Lung (tissue), 12 donors: ENCODE results near the gene SLC25A13. TPM values are rescaled to one million over a fixed set of nuclear protein-coding genes. Genes with fewer than 3 reads are reported as not detected.

Experiments
- ATAC-seq: fragments of 200-7000 bp; cut with Tn5 transposase; one replicate; pipeline ENCODE4 v1.9.1; 2020; ENCODE audit warnings: moderate number of reproducible peaks; ENCODE audit not compliant: insufficient read depth, low FRiP score
- DNase-seq, 3 donors: peaks; one replicate each; pipeline ENCODE4 v3.0.0-alpha.2; 2013 to 2017
- H3K27ac ChIP-seq, 2 donors: one replicate each; pipeline ENCODE4 v1.5.1; 2013; ENCODE audit warnings: mild to moderate bottlenecking in 2 of 2, moderate library complexity in 2 of 2, control low read depth in 1 of 2, inconsistent platforms in 1 of 2, low read depth in 1 of 2, low read length in 1 of 2
- H3K27me3 ChIP-seq, 3 donors: one replicate each; pipeline ENCODE4 v1.5.1; 2013; ENCODE audit warnings: low read length in 2 of 3; ENCODE audit not compliant: control insufficient read depth in 3 of 3, insufficient read depth in 3 of 3
- H3K36me3 ChIP-seq, 4 donors: one replicate each; pipeline ENCODE4 v1.5.1; 2013; ENCODE audit warnings: low read length in 4 of 4, mild to moderate bottlenecking in 1 of 4, moderate library complexity in 1 of 4; ENCODE audit not compliant: control insufficient read depth in 4 of 4, insufficient read depth in 4 of 4
- H3K4me1 ChIP-seq, 5 donors: one replicate each; pipeline ENCODE4 v1.5.1; 2013; ENCODE audit warnings: low read length in 5 of 5, mild to moderate bottlenecking in 2 of 5, moderate library complexity in 1 of 5; ENCODE audit not compliant: control insufficient read depth in 5 of 5, insufficient read depth in 5 of 5
- H3K4me3 ChIP-seq: one replicate; pipeline ENCODE4 v1.5.1; 2013; ENCODE audit warnings: mild to moderate bottlenecking, control low read depth, moderate library complexity
- H3K9ac ChIP-seq, 2 donors: one replicate each; pipeline ENCODE4 v1.5.1; 2013; ENCODE audit warnings: low read length in 2 of 2, control low read depth in 1 of 2; ENCODE audit not compliant: insufficient read depth in 1 of 2
- H3K9me3 ChIP-seq, 4 donors: one replicate each; pipeline ENCODE4 v1.5.1; 2013; ENCODE audit warnings: low read length in 3 of 4, mild to moderate bottlenecking in 1 of 4, moderate library complexity in 1 of 4; ENCODE audit not compliant: control insufficient read depth in 4 of 4, insufficient read depth in 3 of 4
- CTCF ChIP-seq: IDR thresholded peaks from 2 replicates; pipeline ENCODE4 v1.5.1; 2012; ENCODE audit warnings: mild to moderate bottlenecking; ENCODE audit errors: control extremely low read depth, extremely low read depth
- WGBS, 2 donors: extraction: QIAGEN DNeasy Blood & Tissue Kit; methylation state at CpG; one replicate each; pipeline ENCODE4 v1.1.7; 2013; 5-methylcytosine and 5-hydroxymethylcytosine counted together
- polyA plus RNA-seq, 2 donors: library from polyadenylated mRNA; stranded (reverse); fragments of 200-250 nt; gene quantifications; one replicate each; pipeline ENCODE4 v1.2.1, GENCODE V29; 2013
- total RNA-seq, 2 donors: library from RNA; depleted of rRNA in 1 of 2; stranded (reverse); fragments of >200 nt in 1 of 2; gene quantifications; one replicate each; pipeline ENCODE4 v1.2.1, GENCODE V29; 2014 to 2021
- donor health status: control.
- donor health status: control.
- donor health status: Bipolar disorder and iron deficiency.
- donor health status: healthy.
- donor health status: DM: yes; HTN: yes; CAD: no.

The SLC25A13 gene
- total and polyA plus RNA-seq, 4 donors = 7.8 to 40.8 (median 19.6) TPM

- WGBS, 2 donors = 47 to 63% methylated on average over 3 of the region's 3 CpGs
- Histone ChIP-seq H3K4me3 (no peak overlapping the region), H3K27me3 (no peaks in the 10 kb centered on the region), H3K27ac (no peak overlapping the region), H3K9ac (no peak overlapping the region), H3K9me3 (no peaks in the 10 kb centered on the region), H3K4me1 (no peaks in the 10 kb centered on the region), H3K36me3 (no peaks in the 10 kb centered on the region)
- no peak for TF ChIP-seq CTCF
- DNase-seq (no peak), ATAC-seq (no peak)
These were observed 27.7 kb upstream of the SLC25A13 start for GRCh38 chr7:96349572-96349971.

GRCh38 chr7:96347471-96347870 lies 25.6 kb upstream of the SLC25A13 start:
- no peak for ATAC-seq
- no peak for TF ChIP-seq CTCF
- 92 to 95% methylated on average over 2 of the region's 2 CpGs for WGBS, 2 donors

GRCh38 chr7:96346293-96346953 lies 24.5 kb upstream of the SLC25A13 start:
- Histone ChIP-seq H3K9ac (no peak overlapping the region), H3K36me3 (no peaks in the 10 kb centered on the region), H3K9me3 (no peaks in the 10 kb centered on the region), H3K4me1 (no peaks in the 10 kb centered on the region), H3K27me3 (no peaks in the 10 kb centered on the region), H3K27ac (no peak overlapping the region), H3K4me3 (no peak overlapping the region)
- peak in 1 of 3 donors; percentile 15 for DNase-seq
- 54 to 64% methylated on average over 5 of the region's 5 CpGs for WGBS, 2 donors
- ATAC-seq = no peak
- TF ChIP-seq CTCF = no peak

More at GRCh38 chr7:96347471-96347870, 25.6 kb upstream of the SLC25A13 start:
- no peak for DNase-seq
- Histone ChIP-seq H3K9ac (no peak overlapping the region), H3K27ac (no peak overlapping the region), H3K27me3 (no peaks in the 10 kb centered on the region), H3K4me1 (no peaks in the 10 kb centered on the region), H3K4me3 (no peak overlapping the region), H3K9me3 (no peaks in the 10 kb centered on the region), H3K36me3 (no peaks in the 10 kb centered on the region)

DNA sequence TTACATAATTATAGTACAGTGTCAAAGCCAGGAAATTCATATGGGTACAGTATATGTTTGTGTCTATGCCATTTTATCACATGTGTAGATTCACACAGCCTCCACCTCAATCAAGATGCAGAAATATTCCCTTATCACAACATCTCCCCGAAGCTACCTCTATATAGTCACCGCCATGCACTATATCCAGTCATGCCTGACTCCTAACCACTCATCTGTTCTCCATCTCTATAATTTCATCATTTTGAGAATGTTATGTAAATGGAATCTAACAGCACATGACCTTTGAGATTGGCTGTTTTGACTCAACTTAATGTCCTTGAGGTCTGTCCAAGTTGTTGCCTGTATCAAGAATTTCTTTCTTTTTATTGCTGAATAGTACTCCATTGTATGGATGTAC lies 22.3 kb upstream of the SLC25A13 start:
- H3K9me3 ChIP-seq = no peaks in the 10 kb centered on the region
- H3K4me3 ChIP-seq = no peak overlapping the region
- TF ChIP-seq CTCF = no peak
- WGBS, 2 donors = 91 to 95% methylated on average over 2 of the region's 2 CpGs
- no peaks in the 10 kb centered on the region for H3K27me3 ChIP-seq
- no peak overlapping the region for H3K27ac ChIP-seq
- no peak overlapping the region for H3K9ac ChIP-seq
- no peaks in the 10 kb centered on the region for H3K4me1 ChIP-seq
- no peak for DNase-seq
- H3K36me3 ChIP-seq = no peaks in the 10 kb centered on the region
- ATAC-seq = no peak
